GM08714 (cell line): ENCODE data around the gene STARD3.
A peak's percentile ranks its signal among the peaks of the same experiment; 100 is the strongest.

ENCODE experiments used
- H3K4me3 ChIP-seq: fragments of 200-500 bp; sonication (Bioruptor generic); 2 replicates; pipeline ENCODE4 v1.5.1; 2014; ENCODE audit warnings: mild to moderate bottlenecking, low read length, inconsistent platforms
- ZNF274 ChIP-seq: IDR thresholded peaks from 2 replicates; pipeline ENCODE4 v1.6.1; 2012; ENCODE audit warnings: mild to moderate bottlenecking, low read depth, low read length

The STARD3 gene

GRCh38 chr17:39661744-39662541, 25.0 kb downstream of the STARD3 start:
- no peak for TF ChIP-seq ZNF274
- no peak overlapping the region for H3K4me3 ChIP-seq

GRCh38 chr17:39662551-39663339, 25.8 kb downstream of the STARD3 start:
- no peak overlapping the region for H3K4me3 ChIP-seq
- no peak for TF ChIP-seq ZNF274

GRCh38 chr17:39663340-39663687, 26.4 kb downstream of the STARD3 start:
- TF ChIP-seq ZNF274: no peak
- H3K4me3 ChIP-seq: no peak overlapping the region

- no peak overlapping the region for H3K4me3 ChIP-seq
- TF ChIP-seq ZNF274: no peak
Observed at GRCh38 chr17:39663688-39664580, 27.0 kb downstream of the STARD3 start.

- H3K4me3 ChIP-seq: no peak within 1 kb of the TSS
- no peak for TF ChIP-seq ZNF274
Observed at GRCh38 chr17:39664581-39665561, 27.9 kb downstream of the STARD3 start, which contains the start of gene TCAP. Gene TCAP (plus strand): TSS chr17:39665349. CDS start chr17:39665360, 11 bp downstream.

- H3K4me3 ChIP-seq: no peak overlapping the region
- no peak for TF ChIP-seq ZNF274
Observed at GRCh38 chr17:39665642-39666224, 28.8 kb downstream of the STARD3 start.

GRCh38 chr17:39666231-39666600, 29.3 kb downstream of the STARD3 start:
- no peak overlapping the region for H3K4me3 ChIP-seq
- no peak for TF ChIP-seq ZNF274

- H3K4me3 ChIP-seq: no peak overlapping the region
Observed at GRCh38 chr17:39666601-39667261, 29.8 kb downstream of the STARD3 start.

GRCh38 chr17:39667262-39667944, 30.5 kb downstream of the STARD3 start:
- no peak overlapping the region for H3K4me3 ChIP-seq
- no peak for TF ChIP-seq ZNF274

More at GRCh38 chr17:39666601-39667261, 29.8 kb downstream of the STARD3 start:
- TF ChIP-seq ZNF274: no peak

GRCh38 chr17:39667945-39668924, 31.3 kb downstream of the STARD3 start, which contains the start of gene PNMT:
Gene PNMT (plus strand): TSS chr17:39668453. CDS start chr17:39668476, 23 bp downstream.
- TF ChIP-seq ZNF274: no peak

More at GRCh38 chr17:39667945-39668924, 31.3 kb downstream of the STARD3 start, which contains the start of gene PNMT:
- H3K4me3 ChIP-seq: peak within 1 kb of the TSS; percentile 16; the same call in 1 of the 2 replicates
